ENCODE data around the gene ARHGEF6.

Gene ARHGEF6

GRCh38 chrX:136687457-136687856, 93.3 kb downstream of the ARHGEF6 start:
- peak; percentile 42 for DNase-seq

GRCh38 chrX:136684120-136684519, 96.6 kb downstream of the ARHGEF6 start:
- no peak for DNase-seq

GRCh38 chrX:136679531-136679930, 101.2 kb downstream of the ARHGEF6 start:
- DNase-seq = no peak

- DNase-seq = no peak
These were observed 106.3 kb downstream of the ARHGEF6 start for GRCh38 chrX:136674270-136674985.

GRCh38 chrX:136671006-136671610, 109.6 kb downstream of the ARHGEF6 start:
- no peak for DNase-seq

GRCh38 chrX:136667446-136668168, 113.1 kb downstream of the ARHGEF6 start:
- no peak for DNase-seq

GRCh38 chrX:136666088-136666487, 114.6 kb downstream of the ARHGEF6 start:
- DNase-seq = no peak

GRCh38 chrX:136665258-136665900, 115.4 kb downstream of the ARHGEF6 start:
- no peak for DNase-seq

GRCh38 chrX:136662976-136663375, 117.8 kb downstream of the ARHGEF6 start:
- DNase-seq = no peak

GRCh38 chrX:136662104-136662503, 118.6 kb downstream of the ARHGEF6 start:
- no peak for DNase-seq

- DNase-seq = no peak
These were observed 119.8 kb downstream of the ARHGEF6 start for GRCh38 chrX:136660896-136661295.

- DNase-seq = peak; percentile 56
These were observed 121.6 kb downstream of the ARHGEF6 start for GRCh38 chrX:136659174-136659573.

- no peak for DNase-seq
These were observed 122.6 kb downstream of the ARHGEF6 start for GRCh38 chrX:136658151-136658550.

- no peak for DNase-seq
These were observed 124.3 kb downstream of the ARHGEF6 start for GRCh38 chrX:136656361-136656964.

- peak; percentile 41 for DNase-seq
These were observed 127.7 kb downstream of the ARHGEF6 start for GRCh38 chrX:136652822-136653723.

GRCh38 chrX:136650811-136651210, 129.9 kb downstream of the ARHGEF6 start:
- no peak for DNase-seq

GRCh38 chrX:136647677-136648360, 132.9 kb downstream of the ARHGEF6 start, which contains the start of gene CD40LG:
Gene CD40LG, plus strand, starts transcription at chrX:136648158. Its CDS starts 91 bp downstream, at chrX:136648249.
- DNase-seq = peak; percentile 55

- DNase-seq = peak; percentile 75
These were observed 134.0 kb downstream of the ARHGEF6 start for GRCh38 chrX:136646602-136647239.

GRCh38 chrX:136643243-136643642, 137.5 kb downstream of the ARHGEF6 start:
- no peak for DNase-seq

GRCh38 chrX:136639506-136640176, 141.1 kb downstream of the ARHGEF6 start:
- DNase-seq = no peak

All from activated CD4-positive, alpha-beta T cell treated with anti-CD3 and anti-CD28 coated beads for 48 hours (primary cell).